GM21737 (cell line): ENCODE data around the gene HAS3.
"Not testable (repeated sequence)": the region's sequence is repeated elsewhere in the genome, so short reads cannot be mapped to it uniquely, and the experiment has no call there.

Experiments used
- ATAC-seq: cut with Tn5 transposase; IDR thresholded peaks from one replicate; pipeline ENCODE4 v1.9.1; 2021; ENCODE audit warnings: mild to moderate bottlenecking, moderate library complexity; ENCODE audit not compliant: unreplicated experiment

Gene HAS3

DNA sequence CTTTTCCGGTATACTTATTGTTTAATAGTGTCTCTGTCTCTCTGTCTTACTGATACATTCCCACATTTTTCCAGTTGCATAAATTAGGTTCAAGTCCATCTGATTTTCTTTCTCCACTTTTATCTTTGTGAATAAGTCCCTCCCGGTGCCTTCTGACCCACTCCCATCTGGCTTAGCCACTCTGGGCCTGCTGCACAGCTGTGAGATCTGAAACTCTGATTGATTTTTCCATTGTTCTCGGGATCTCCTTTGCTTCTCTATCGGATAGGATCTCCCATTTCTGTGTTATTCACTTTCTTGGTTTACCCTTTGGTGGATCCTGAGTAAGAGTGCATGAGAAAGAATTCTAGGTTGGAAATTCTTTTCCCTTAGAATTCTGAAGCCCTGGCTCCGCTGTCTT is 35.6 kb downstream of the HAS3 start:
- ATAC-seq = no peak

- no peak for ATAC-seq
Observed at GRCh38 chr16:69141936-69142335, 36.5 kb downstream of the HAS3 start.

DNA sequence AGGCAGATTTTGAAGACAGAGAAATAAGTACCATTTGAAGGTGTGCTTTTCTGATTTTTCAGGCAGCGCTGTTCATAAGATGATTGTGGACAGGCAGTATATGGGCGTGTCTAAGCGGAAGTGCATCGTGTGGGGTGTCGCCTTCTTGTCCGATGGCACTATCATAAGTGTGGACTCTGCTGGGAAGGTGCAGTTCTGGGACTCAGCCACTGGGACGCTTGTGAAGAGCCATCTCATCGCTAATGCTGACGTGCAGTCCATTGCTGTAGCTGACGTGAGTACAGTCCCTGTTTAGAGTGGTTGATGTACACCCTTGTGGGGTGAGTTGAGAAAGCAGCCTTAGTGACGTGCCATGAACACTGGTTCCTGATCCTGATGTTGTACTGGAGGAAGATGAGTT is 37.7 kb downstream of the HAS3 start:
- ATAC-seq = no peak

- ATAC-seq = no peak
Observed at GRCh38 chr16:69145658-69146057, 40.2 kb downstream of the HAS3 start.

GRCh38 chr16:69149621-69150020 is 44.2 kb downstream of the HAS3 start:
- not testable (repeated sequence) for ATAC-seq

- ATAC-seq = no peak
Observed at GRCh38 chr16:69150146-69150865, 44.9 kb downstream of the HAS3 start.

DNA sequence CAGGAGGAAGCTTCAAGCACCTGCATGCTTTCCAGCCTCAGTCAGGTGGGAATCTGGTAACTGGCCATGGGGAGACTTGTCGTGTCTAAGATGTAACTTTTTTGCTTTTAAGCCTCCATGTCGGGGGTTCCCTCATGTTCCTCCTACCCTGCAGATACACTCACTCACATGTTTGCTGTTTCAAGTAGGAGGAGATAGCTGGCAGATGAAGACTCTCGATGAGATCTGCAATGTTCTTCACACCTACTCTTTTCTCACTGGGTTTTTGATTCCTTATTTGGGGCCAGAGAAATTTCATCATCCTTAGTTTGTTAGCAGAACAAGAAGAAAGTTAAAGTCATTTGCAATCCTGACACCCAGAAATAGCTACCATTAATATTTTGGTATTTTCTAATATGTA is 51.7 kb downstream of the HAS3 start:
- no peak for ATAC-seq

GRCh38 chr16:69160192-69160591 is 54.7 kb downstream of the HAS3 start:
- no peak for ATAC-seq

GRCh38 chr16:69165584-69165983 is 60.1 kb downstream of the HAS3 start:
- ATAC-seq = no peak

GRCh38 chr16:69166221-69166833 is 60.9 kb downstream of the HAS3 start:
- no peak for ATAC-seq

- no peak for ATAC-seq
Observed at GRCh38 chr16:69166946-69167930, 61.8 kb downstream of the HAS3 start.
